ENCODE measurements around the gene NRF1.
"Not testable (repeated sequence)": the region's sequence is repeated elsewhere in the genome, so short reads cannot be mapped to it uniquely, and the experiment has no call there.

Gene NRF1

DNA sequence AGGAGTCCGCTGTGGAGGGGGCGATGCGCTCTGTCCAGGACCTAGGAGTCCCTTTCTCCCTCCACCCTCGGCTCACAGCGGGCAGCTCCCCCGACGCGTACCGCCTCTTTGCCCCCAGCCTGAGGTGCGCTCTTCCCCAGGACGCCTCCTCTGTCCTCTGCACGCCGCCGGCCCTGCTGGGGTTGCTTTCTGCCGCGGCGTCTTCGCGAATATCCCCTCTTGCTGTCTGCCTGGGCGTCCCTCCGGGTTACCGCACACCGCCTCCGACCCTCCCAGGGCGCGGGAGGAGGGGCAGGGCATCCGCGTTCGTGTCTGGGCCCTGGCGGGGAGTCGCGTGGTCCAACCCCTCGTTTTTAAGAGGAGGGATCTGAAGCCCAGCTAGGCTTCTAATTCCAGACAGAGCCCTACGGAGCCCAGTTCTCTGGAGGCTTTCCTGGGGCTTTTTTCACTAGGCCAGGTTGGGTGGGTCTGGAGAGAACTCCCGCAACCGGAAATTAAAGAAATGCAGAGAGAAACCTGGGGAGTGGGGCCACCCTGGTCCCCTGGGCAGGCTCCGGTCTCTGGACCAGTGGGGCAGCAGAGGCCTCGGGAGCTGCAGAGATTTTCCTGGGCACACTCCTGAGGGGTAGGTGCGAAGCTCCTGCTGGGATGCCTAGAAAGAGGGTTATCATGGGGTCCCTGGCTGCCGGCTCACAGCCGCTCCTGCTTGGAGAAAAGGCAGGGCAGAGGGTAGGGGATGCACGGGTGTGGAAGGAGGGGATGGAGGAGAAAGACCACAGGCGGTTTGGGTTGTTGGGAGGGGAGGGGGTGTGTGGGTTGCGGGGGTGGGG lies 174.4 kb downstream of the NRF1 start:
- DNase-seq, result no peak

DNA sequence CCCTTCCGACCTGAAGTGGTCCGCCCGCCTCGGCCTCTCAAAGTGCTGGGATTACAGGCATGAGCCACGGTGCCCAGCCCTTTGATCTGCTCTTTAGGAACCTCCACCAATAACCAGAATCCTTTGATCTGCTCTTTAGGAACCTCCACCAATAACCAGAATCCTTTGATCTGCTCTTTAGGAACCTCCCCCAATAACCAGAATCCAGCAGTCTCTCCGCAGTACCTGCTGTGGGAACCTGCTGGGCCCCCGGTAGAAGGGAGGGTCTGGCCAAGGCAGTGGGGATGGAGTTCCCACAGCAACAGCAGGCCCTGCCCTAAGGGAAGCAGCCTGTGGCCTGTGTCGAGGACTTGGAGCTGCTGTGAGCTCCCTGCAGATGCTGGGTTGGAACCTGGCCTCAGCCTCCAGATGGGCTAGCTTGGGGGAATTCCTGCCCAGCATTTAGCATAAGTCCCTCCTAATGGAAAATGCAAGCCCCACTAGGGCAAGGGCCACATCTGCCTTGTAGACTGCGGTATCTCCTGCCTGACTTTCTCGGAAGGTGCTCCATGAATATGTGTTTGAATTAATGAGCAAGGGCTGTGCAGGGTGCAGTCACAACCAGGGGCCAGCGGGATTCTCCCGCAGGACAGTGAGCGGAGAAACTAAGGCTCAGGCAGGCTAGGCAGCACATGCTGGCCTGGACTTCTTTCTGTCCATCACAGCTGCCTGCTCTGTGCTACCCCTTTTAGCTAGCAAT lies 175.5 kb downstream of the NRF1 start:
- no peak for DNase-seq

DNA sequence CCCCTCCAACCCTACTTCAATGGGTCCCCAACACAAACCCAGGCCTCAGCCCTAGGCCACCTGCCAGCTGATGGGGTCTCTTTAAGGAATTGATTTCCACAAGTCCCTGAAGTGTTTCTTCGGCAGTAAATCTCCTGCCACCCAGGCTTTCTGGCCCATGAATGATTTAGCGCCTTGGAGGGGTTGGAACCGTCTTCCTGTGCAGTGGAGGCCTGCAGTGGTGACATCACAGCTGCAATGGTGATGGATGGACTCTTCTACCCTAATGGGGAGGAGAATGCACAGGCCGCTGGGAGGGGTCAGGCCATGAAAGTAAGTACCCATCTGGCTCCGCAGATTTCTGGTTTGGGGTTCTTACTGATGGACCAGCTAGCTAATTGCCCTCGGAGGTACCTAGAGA lies 177.5 kb downstream of the NRF1 start:
- no peak for DNase-seq

DNA sequence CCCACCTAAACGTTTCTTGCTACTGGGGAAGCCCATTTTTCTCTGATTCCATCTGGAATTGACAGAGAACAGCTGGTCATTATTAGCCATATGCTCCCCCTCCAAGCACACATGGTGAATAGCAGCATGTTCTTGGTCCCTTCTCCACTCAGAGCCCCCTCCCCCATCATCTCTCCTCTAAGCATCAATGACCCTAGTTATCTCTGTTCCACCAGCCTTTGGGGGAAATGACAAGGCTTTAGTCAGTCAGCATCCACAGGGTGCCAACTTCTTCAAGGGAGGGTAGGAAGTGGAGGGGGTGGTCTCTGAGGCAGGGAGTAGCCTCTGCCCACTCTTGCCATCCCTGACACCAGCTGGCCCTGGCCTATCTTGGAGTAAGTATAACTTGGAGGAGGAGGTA lies 178.1 kb downstream of the NRF1 start:
- DNase-seq, result no peak

DNA sequence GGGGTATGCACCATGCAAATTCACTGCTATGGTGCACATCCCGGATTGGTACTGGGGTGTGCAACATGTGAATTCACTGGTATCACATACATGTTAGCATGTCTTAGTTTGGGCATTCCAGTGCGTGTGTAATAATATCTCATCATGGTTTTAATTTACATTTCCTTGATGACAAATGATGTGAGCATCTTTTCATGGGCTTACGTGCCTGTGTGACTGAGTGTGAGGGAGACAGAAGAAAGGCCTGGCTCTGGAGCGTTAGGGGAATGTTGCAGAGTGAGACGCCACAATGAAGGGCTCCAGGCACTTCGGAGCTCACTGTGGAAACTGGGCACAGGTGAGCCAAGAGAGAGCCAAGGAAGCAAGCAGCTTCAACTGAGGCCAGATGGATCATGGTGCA lies 178.6 kb downstream of the NRF1 start:
- no peak for DNase-seq

DNA sequence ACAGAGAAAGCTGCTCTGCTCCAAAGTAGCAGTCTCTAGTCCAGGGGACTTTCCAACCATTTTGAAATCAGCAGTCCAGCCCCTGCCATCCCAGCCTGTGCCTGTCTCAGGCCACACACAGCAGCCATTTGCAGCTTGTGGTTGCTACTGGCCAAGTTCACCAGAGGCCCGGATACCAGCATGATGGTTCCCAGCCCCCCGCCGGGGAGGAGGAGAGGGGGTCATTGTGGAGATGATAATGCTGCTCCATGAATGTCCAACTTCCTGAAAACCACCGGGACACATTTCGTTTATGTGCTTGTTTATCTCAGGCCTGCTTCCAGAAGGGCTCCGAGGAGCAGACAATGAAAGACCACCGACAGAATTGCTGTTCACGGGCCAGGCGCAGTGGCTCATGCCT lies 181.2 kb downstream of the NRF1 start:
- no peak for DNase-seq

DNA sequence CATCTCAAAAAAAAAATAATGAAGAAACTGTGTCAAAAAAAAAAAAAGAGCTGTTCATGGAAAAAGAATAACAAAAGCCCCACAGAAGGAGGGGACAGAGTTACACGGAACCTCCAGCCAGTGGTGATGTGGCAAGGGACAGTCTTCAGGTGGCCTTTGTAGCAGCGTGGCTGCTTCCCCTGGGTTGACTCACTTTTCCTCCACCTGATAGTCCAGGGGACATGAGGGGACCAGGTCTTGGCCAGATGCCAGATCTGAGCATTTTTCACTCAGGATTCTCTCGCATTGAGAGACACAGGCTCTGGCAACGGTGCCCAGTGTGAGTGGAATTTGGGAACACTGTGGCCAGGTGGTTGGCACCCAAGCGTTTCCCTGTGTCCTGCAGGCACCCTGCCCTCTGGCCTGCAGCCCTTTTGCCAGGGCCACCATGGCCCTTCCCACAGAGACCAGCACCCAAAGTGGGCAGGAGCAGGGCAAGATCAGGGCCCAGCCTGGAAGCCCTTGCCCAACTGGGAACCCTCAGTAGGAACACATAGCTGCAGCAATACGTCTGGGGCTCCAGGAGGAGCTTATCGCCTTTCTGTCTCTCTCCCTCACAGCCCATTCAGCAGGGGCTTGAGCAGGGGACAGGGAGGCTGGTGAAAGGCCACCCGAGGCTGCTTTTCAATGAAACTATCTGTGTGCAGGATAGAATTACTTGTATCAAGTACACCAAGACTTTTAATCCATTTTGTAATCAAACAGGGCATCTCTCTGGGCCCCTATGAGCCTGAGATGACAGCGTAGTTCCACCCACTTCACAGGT lies 182.2 kb downstream of the NRF1 start:
- DNase-seq, result no peak

DNA sequence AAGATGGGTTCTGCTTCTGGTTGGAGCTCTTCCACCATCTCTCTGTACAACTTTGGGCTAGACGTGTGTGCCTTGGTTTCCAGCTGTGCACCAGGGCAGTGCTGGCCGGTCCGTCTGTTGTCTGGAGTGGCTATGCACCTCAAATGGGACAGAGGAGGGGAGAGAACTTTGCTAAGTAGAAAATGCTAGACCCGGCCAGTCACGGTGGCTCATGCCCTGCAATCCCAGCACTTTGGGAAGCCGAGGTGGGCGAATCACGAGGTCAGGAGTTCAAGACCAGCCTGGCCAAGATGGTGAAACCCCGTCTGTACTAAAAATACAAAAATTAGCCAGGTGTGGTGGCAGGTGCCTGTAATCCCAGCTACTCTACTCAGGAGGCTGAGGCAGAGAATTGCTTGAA lies 182.9 kb downstream of the NRF1 start:
- not testable (repeated sequence) for DNase-seq

DNA sequence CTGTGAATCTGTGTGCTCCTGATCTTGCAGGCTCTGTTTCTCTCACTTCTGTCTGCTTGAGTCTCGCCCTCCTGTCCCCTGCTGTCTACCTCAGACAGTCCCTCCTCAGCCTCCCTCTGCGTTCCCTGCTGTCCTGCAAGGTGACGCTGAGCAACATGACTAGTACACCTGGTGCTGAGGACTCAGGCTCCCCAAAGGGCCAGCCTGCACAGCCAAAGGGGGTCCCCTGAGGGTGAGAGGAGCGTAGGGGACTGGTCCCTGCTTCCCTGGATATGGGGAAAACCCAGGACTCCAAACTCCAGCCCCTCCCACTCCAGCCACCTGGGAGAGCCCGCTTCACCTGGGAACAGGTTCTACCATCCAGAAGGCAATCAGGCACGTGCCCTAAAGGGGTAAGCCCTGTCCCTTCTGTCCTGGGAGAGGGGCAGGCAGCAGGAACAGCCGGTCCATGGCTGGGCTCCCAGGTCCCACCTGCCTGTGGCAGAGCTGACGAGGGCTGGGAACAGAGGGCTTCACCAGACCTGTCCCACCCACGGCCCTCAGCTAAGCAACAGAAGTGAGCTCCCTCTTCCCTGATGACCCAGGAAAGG lies 184.8 kb downstream of the NRF1 start:
- no peak for DNase-seq

DNA sequence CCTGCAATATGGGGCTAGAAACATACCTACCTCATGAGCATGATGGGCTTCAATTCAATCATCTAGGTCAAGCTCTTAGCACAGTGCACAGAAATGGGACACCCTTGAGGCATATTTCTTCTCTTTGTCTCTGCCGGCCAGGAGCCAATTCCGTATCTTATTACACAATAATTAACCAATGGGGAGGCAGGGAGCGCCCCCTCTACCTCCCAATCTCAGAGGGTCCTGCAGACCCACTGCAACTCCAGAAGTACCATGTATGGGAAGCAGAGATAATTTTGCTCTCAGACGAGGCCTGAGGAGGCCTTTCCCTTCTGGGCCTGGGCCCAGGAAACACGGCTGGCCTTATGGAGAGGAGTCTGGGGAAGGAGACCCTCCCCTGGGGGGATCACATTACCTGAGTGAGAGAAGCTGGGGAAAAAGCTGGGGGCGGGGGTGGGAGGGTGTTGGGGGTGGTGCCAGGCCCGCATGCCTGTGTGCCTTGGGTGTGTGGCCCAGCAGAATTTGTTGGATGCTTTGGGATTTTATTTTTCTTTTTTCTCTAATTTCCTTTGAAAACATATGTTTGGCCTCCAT lies 185.8 kb downstream of the NRF1 start:
- no peak for DNase-seq

DNA sequence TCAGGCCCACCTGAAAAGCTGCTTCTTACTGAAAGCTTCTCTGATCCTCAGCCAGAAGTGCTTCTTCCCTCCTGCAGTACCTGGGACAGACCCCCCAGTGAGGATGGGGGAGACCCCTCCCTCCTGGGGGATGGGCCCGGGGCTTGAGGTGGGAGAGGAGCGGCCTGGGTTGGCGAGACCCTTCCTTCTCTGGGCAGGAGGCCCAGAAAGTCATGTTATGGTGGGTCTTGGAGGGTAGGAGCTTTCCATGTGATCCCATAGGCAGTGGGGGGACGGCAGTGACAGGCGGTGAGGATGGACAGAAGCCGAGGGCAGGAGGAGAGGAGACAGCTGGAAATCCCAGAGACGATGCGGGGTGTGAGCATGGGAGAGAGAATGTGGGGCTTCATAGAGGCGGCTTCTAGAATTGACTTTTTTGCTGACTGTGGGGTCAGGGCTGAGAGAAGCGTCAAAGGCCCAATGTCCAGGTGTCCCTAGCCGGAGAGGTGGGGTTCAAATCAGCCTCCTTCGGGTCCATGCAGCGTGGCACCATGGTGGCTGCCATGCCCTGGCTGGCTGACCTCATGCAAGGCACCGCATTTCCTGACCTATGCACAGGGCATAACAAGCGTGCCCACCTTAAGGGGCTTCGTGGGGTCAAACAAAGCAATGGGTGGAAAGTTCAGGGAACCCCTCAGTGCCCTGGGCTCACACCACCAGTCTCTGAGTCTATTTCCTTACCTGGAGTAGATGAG lies 187.3 kb downstream of the NRF1 start:
- no peak for DNase-seq

DNA sequence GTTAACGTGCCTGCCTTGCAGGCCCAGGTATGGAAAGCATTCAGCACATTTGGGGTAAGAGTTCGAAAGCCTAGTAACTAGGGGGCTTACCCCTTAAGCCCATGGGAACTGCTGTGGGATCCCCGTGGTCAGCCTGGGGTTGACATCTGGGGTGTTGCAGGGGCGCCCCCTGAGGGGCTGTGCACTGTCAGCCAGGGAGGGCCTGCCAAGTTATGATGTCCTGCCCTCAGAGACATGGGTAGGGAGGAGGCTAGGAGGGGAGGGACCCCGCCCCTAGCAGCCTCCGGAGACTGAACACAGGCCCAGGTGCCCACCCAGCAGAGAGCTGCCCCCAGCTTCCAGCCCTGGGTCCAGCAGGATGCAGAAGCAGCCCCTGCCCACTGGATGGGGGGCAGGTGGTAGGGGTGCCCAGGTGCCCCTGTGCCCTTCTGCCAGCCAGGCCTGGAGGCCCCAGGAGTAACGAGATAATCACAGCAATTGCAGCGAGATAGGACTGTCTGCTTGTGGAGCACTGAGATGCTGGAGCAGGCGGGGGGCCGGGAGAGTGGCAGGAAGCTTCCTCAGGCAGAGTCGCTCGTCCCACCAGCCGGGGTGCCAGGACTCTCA lies 187.9 kb downstream of the NRF1 start:
- DNase-seq, result no peak

DNA sequence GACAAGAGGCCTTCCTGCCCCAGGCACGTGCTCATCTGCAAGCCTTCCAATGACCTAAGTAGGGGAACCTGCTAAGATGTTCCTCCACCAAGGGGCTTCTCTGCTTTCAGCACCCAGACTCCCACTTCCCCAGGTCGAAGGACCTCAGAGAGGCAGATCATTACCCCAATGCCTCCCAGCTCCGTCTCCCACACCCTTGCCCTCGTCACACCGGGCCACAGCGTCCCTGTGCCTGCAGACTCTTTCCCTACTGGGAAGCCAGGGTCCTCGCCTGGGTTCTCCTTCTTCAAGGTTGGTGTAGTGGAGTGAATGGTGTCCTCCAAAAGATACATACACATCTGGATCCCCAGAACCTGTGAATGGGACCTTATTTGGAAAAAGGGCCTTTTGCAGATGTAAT lies 189.4 kb downstream of the NRF1 start:
- DNase-seq, result no peak

DNA sequence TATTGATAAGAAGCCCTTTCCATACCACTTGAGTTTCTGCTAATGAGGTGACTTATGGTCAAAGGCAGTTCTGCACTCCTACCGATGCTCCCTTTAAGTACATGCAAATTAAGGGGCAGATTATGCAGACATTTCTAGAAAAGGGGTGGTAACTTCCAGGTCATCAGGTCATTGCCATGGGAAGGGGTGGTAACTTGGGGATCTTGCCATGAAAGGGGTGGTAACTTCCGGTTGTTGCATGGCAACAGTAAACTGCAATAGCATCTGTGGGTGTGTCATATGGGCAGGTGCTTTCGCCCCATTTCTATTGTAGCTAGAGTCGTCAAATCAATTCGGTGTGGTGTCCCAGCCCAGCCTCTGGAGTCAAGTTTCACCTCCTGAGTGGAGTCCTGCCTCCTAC lies 190.4 kb downstream of the NRF1 start:
- no peak for DNase-seq

DNA sequence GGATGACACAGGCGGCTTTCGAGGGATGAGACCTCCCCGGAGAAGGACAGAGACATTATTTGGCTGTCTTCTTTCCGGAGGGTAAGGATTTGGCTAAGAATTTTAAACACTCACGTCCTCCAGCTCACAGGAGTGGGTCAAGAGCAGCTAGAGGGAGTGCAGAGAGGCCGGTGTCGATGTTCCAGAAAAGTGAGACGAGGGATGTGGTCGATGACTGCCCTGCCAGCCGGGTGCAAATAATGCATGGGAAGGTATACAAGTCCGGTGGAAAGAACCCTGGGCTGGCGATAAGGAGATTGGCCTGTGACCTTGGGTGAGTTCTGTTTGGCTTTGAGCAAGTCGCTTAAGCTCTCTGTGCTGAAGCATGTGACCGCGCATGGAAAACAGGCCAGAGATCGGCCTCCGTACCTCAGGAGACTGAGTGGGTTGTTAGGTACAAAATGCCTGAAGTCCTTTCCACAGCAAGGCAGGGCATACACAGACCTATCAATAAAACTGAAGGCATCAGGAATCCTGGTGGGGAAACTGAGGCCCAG lies 192.1 kb downstream of the NRF1 start:
- no peak for DNase-seq

DNA sequence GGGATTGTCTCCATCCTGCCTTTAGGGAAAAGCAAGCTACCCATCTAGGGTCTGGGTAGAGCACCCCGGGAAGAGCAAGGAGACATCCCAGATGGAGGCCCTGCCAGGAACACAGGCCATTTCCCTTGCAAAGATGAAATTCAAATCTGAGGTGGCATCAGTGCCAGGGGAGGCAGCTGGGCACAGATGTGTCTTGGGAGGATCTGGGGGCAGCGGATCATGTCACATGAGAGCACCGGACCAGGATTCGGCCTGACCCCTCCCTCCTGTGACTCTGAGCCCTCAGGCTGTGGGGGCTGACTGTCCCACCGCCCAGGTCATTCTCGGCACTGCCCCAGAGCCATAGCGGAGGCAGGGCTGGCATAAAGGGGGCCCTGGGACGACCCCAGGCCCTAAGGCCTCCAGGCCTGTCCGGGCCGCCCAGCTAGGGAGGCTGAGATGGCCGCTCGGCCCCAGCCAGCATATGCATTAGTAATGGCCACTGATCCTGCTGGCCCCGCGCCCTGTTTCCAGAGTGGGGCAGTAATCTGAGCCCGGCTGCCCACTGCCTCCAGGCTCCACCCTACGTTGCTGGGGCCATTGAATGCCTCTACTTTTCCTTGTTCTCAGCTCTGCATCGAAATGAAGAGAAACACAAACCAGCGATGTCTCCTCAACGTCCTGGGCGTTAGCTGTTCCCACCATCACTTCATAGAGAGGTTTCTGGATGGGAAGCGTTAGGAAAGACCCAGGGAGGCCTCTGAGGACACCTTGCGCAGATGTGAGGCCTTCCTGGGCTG lies 192.8 kb downstream of the NRF1 start:
- DNase-seq, result no peak

DNA sequence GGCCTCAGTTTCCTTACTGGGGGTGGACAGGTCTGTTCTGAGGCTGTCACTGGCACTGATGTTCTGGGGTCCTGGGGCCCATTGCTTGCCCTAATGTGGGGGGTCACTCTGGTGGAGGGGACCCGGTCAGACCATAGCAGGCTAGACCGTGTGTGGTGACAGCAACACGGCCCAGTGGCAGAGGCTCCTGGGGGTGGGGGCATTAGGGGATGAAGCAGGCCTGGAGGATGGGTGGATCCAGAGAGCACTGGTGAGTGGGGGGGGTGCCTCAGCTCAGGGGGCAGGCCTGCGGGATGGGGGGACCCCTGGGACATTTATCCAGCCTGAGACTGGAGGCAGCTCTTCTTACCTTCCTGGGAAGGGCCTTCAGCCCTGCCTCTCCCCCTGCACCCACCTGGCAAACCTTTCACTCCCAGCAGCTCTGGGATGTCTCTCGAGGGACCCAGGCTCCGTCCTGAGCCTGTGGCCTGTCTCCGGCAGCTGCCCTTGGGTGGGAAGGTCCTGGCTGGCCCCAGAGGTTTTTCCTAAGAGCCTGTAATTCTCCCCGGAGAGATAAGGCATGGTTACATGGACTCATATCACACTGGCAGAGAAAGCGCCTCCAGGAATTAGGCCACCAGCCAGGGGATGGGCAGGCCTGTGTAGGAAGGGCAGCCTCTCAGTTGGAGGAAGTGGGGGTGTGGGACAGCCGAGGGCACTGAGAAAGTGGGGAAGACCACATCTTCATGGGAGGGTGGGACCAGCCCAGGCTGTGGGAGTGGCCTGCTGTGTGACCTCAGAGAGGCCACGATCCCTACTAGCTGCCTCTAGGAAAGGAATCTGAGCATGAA lies 193.6 kb downstream of the NRF1 start:
- DNase-seq, result no peak
